Neural cell (in vitro differentiated cells): ENCODE measurements around the gene ALDH1A1. TPM values are rescaled to one million over a fixed set of nuclear protein-coding genes. Genes with fewer than 3 reads are reported as not detected.

Experiments
- H2AFZ ChIP-seq: fragments of 200-600, 300-800 bp; sonication (generic), shearing (Covaris generic); 2 replicates; pipeline ENCODE4 v1.6.0; 2014; ENCODE audit warnings: low read depth, mild to moderate bottlenecking, antibody characterized with exemption, low read length, moderate library complexity
- H3F3A ChIP-seq: fragments of 200-600 bp; shearing (Covaris generic); 2 replicates; pipeline ENCODE4 v1.6.1; 2016; ENCODE audit warnings: mild to moderate bottlenecking, moderate library complexity, mixed read lengths, antibody characterized with exemption, low read length; ENCODE audit not compliant: insufficient read depth, poor library complexity, severe bottlenecking
- H3K27ac ChIP-seq: fragments of 200-600, 300-800 bp; sonication (generic), shearing (Covaris generic); 2 replicates; pipeline ENCODE4 v1.5.1; 2014; ENCODE audit warnings: mild to moderate bottlenecking, low read length, moderate library complexity
- H3K27me3 ChIP-seq: fragments of 300-800, 200-600 bp; sonication (generic), shearing (Covaris generic); 2 replicates; pipeline ENCODE4 v1.6.0; 2014; ENCODE audit warnings: mild to moderate bottlenecking, low read depth, low read length, moderate library complexity; ENCODE audit not compliant: insufficient read depth
- H3K36me3 ChIP-seq: fragments of 300-800, 200-600 bp; sonication (generic), shearing (Covaris generic); 2 replicates; pipeline ENCODE4 v1.5.1; 2014; ENCODE audit warnings: mild to moderate bottlenecking, antibody characterized with exemption, low read length, moderate library complexity; ENCODE audit not compliant: insufficient read depth
- H3K4me2 ChIP-seq: fragments of 300-800, 200-600 bp; sonication (generic), shearing (Covaris generic); 2 replicates; pipeline ENCODE4 v1.6.0; 2014; ENCODE audit warnings: mild to moderate bottlenecking, low read length
- H3K4me3 ChIP-seq: fragments of 300-800, 200-600 bp; sonication (generic), shearing (Covaris generic); 2 replicates; pipeline ENCODE4 v1.5.1; 2014; ENCODE audit warnings: mild to moderate bottlenecking, low read length, moderate library complexity
- H3K79me2 ChIP-seq: fragments of 200-600 bp; shearing (Covaris generic); replicated peaks from 2 replicates; pipeline ENCODE4 v1.6.0; 2014; ENCODE audit warnings: mild to moderate bottlenecking, low read length, moderate library complexity; ENCODE audit not compliant: insufficient read depth
- H3K9ac ChIP-seq: fragments of 300-800, 200-600 bp; sonication (generic), shearing (Covaris generic); 2 replicates; pipeline ENCODE4 v1.6.1; 2016; ENCODE audit warnings: mild to moderate bottlenecking, low read length, mixed read lengths
- H3K9me2 ChIP-seq: fragments of 200-600 bp; shearing (Covaris generic); 2 replicates; pipeline ENCODE4 v1.6.1; 2016; ENCODE audit warnings: mild to moderate bottlenecking, low read length, mixed read lengths; ENCODE audit not compliant: insufficient read depth
- H3K9me3 ChIP-seq: fragments of 200-600, 300-800 bp; sonication (generic), shearing (Covaris generic); 2 replicates; pipeline ENCODE4 v1.6.1; 2016; ENCODE audit warnings: mild to moderate bottlenecking, mixed run types, low read length, moderate library complexity, mixed read lengths
- H4K20me1 ChIP-seq: fragments of 200-600 bp; shearing (Covaris generic); 2 replicates; pipeline ENCODE4 v1.6.1; 2016; ENCODE audit warnings: mild to moderate bottlenecking, mixed run types; ENCODE audit not compliant: insufficient read depth
- EP300 ChIP-seq: fragments of 450-650 bp; conservative IDR thresholded peaks from 2 replicates; pipeline ENCODE4 v1.6.1; 2014; ENCODE audit warnings: antibody characterized with exemption, mild to moderate bottlenecking, moderate library complexity; ENCODE audit not compliant: poor library complexity, severe bottlenecking
- EZH2 ChIP-seq: fragments of 200-600, 300-800 bp; shearing (Covaris generic), sonication (generic); IDR thresholded peaks from 2 replicates; pipeline ENCODE4 v1.6.1; 2014; ENCODE audit warnings: antibody characterized with exemption, low read length, borderline replicate concordance, mild to moderate bottlenecking; ENCODE audit not compliant: insufficient read depth, poor library complexity, severe bottlenecking
- MXI1 ChIP-seq: fragments of 450-650 bp; conservative IDR thresholded peaks from 2 replicates; pipeline ENCODE4 v1.6.1; 2014; ENCODE audit warnings: antibody characterized with exemption, mild to moderate bottlenecking; ENCODE audit not compliant: poor library complexity, severe bottlenecking
- POLR2AphosphoS5 ChIP-seq: IDR thresholded peaks from 2 replicates; pipeline ENCODE4 v1.6.1; 2012
- RAD21 ChIP-seq: fragments of 450-650 bp; conservative IDR thresholded peaks from 2 replicates; pipeline ENCODE4 v1.6.1; 2014; ENCODE audit warnings: antibody characterized with exemption, mild to moderate bottlenecking, moderate library complexity
- SMC3 ChIP-seq: fragments of 450-650 bp; conservative IDR thresholded peaks from 2 replicates; pipeline ENCODE4 v1.6.1; 2014; ENCODE audit warnings: antibody characterized with exemption, mild to moderate bottlenecking, moderate library complexity; ENCODE audit not compliant: poor library complexity
- TAF1 ChIP-seq: IDR thresholded peaks from 2 replicates; pipeline ENCODE4 v1.6.1; 2012; ENCODE audit warnings: low read depth
- polyA plus RNA-seq: library from polyadenylated mRNA; depleted of rRNA; stranded (reverse); fragments of >200 nt; gene quantifications from 2 replicates; pipeline ENCODE4 v1.2.3, GENCODE V29; 2014
- TF ChIP-seq, protein P1 (sequence below): fragments of 450-650 bp; IDR thresholded peaks from 2 replicates; pipeline ENCODE4 v1.5.1; 2014; ENCODE audit warnings: antibody characterized with exemption, mild to moderate bottlenecking, moderate library complexity; ENCODE audit not compliant: poor library complexity, severe bottlenecking
- TF ChIP-seq, protein P2 (sequence below): IDR thresholded peaks from 2 replicates; pipeline ENCODE4 v1.6.1; 2012; ENCODE audit warnings: borderline replicate concordance

Gene ALDH1A1
- polyA plus RNA-seq, 1 donor from 2014 or later, result not detected

DNA sequence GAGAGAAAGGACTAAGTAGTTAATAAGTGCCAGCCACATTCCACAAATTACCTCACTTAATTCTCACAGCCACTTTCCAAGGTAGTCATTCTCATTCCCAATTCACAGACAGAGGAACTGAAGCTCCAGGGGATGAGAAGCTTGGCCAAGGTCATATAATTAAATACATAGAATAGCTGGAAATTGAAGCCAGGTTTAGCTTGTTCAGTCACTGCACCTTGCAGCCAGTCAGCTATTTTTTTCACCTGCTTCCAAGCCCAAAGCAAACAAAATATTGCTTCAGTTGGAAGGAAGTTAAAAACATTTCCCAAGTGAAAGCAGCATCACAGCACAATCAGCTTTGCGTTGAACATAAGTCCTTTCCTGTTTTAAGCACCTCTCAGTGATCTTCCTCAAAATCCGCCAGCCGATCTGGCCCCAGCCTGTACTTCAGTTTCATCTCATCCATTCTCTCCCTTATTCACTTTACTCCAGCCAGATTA lies 4.8 kb downstream of the ALDH1A1 start:
- Histone ChIP-seq H3K9ac (no peak overlapping the region), H3K27me3 (no peaks in the 10 kb centered on the region), H3K4me2 (no peak overlapping the region), H3K36me3 (no peaks in the 10 kb centered on the region), H3K79me2 (no peaks in the 10 kb centered on the region), H3K4me3 (no peak overlapping the region), H3K9me3 (no peaks in the 10 kb centered on the region), H4K20me1 (no peaks in the 10 kb centered on the region), H3F3A (no peaks in the 10 kb centered on the region), H2AFZ (no peak overlapping the region), H3K27ac (no peak overlapping the region), H3K9me2 (no peaks in the 10 kb centered on the region)
- TF ChIP-seq, protein P1, sequence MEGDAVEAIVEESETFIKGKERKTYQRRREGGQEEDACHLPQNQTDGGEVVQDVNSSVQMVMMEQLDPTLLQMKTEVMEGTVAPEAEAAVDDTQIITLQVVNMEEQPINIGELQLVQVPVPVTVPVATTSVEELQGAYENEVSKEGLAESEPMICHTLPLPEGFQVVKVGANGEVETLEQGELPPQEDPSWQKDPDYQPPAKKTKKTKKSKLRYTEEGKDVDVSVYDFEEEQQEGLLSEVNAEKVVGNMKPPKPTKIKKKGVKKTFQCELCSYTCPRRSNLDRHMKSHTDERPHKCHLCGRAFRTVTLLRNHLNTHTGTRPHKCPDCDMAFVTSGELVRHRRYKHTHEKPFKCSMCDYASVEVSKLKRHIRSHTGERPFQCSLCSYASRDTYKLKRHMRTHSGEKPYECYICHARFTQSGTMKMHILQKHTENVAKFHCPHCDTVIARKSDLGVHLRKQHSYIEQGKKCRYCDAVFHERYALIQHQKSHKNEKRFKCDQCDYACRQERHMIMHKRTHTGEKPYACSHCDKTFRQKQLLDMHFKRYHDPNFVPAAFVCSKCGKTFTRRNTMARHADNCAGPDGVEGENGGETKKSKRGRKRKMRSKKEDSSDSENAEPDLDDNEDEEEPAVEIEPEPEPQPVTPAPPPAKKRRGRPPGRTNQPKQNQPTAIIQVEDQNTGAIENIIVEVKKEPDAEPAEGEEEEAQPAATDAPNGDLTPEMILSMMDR, result no peak
- no peak for TF ChIP-seq MXI1
- TF ChIP-seq EP300, result no peak
- TF ChIP-seq SMC3, result no peak
- TF ChIP-seq EZH2, result no peak
- TF ChIP-seq TAF1, result no peak
- no peak for TF ChIP-seq POLR2AphosphoS5
- no peak for TF ChIP-seq RAD21
- TF ChIP-seq, protein P2, sequence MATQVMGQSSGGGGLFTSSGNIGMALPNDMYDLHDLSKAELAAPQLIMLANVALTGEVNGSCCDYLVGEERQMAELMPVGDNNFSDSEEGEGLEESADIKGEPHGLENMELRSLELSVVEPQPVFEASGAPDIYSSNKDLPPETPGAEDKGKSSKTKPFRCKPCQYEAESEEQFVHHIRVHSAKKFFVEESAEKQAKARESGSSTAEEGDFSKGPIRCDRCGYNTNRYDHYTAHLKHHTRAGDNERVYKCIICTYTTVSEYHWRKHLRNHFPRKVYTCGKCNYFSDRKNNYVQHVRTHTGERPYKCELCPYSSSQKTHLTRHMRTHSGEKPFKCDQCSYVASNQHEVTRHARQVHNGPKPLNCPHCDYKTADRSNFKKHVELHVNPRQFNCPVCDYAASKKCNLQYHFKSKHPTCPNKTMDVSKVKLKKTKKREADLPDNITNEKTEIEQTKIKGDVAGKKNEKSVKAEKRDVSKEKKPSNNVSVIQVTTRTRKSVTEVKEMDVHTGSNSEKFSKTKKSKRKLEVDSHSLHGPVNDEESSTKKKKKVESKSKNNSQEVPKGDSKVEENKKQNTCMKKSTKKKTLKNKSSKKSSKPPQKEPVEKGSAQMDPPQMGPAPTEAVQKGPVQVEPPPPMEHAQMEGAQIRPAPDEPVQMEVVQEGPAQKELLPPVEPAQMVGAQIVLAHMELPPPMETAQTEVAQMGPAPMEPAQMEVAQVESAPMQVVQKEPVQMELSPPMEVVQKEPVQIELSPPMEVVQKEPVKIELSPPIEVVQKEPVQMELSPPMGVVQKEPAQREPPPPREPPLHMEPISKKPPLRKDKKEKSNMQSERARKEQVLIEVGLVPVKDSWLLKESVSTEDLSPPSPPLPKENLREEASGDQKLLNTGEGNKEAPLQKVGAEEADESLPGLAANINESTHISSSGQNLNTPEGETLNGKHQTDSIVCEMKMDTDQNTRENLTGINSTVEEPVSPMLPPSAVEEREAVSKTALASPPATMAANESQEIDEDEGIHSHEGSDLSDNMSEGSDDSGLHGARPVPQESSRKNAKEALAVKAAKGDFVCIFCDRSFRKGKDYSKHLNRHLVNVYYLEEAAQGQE, result no peak

DNA sequence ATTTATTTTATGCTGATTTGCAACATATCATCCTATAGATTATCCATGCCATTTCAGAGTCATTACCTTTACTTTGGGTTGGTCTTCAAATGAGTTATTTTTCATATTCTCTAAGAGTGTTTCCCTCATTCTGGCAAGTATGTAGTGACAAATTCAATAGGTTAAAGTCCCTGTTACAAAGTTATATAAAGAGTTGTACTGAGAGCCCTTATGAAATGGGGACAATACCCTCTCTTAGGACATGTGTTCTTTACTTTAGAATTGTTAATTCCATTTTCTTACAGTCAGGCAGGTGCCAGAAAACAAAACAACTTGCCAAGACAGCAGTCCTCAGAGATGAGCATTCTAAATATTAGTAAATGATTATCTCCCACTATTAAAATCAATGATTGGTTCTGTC lies 6.0 kb downstream of the ALDH1A1 start:
- Histone ChIP-seq H3F3A (no peaks in the 10 kb centered on the region), H3K79me2 (no peaks in the 10 kb centered on the region), H3K9ac (no peak overlapping the region)

More for the DNA sequence above, 6.0 kb downstream of the ALDH1A1 start:
- H3K4me2 ChIP-seq, result no peak overlapping the region
- no peaks in the 10 kb centered on the region for H3K9me2 ChIP-seq
- H2AFZ ChIP-seq, result no peak overlapping the region
- H3K36me3 ChIP-seq, result no peaks in the 10 kb centered on the region
- no peak overlapping the region for H3K27ac ChIP-seq
- no peaks in the 10 kb centered on the region for H3K9me3 ChIP-seq
- no peaks in the 10 kb centered on the region for H3K27me3 ChIP-seq
- H4K20me1 ChIP-seq, result no peaks in the 10 kb centered on the region
- TF ChIP-seq EZH2 (no peak), TAF1 (no peak), EP300 (no peak), MXI1 (no peak), SMC3 (no peak)
- H3K4me3 ChIP-seq, result no peak overlapping the region
